GM12878 (cell line): Measurements from ENCODE around the gene ZNF396. TPM values are rescaled to one million over a fixed set of nuclear protein-coding genes. Genes with fewer than 3 reads are reported as not detected.

Experiments used
- ASH2L ChIP-seq: fragments of 300-600, 200-600 bp; sonication (generic); IDR thresholded peaks from 2 replicates; pipeline ENCODE4 v1.6.1; 2017; ENCODE audit warnings: low read depth, mild to moderate bottlenecking, borderline replicate concordance
- CHD2 ChIP-seq: IDR thresholded peaks from 2 replicates; pipeline ENCODE4 v1.6.1; 2011; ENCODE audit warnings: low read depth, low read length, improper control_type of control experiment, borderline replicate concordance
- CHD4 ChIP-seq: fragments of 200-600 bp; sonication (generic); IDR thresholded peaks from 2 replicates; pipeline ENCODE4 v1.6.1; 2016; ENCODE audit warnings: mild to moderate bottlenecking
- IKZF2 ChIP-seq, 2 experiments: fragments of 450-650 bp; IDR thresholded peaks; 2 replicates each; pipeline ENCODE4 v1.6.1; 2017; ENCODE audit warnings: mild to moderate bottlenecking in 2 of 2, moderate library complexity in 2 of 2
- JUNB ChIP-seq: IDR thresholded peaks from 2 replicates; pipeline ENCODE4 v1.6.1; 2016; ENCODE audit warnings: antibody characterized with exemption, mild to moderate bottlenecking
- LARP7 ChIP-seq: fragments of 450-650 bp; IDR thresholded peaks from 2 replicates; pipeline ENCODE4 v1.6.1; 2017; ENCODE audit warnings: mild to moderate bottlenecking
- MTA2 ChIP-seq: fragments of 450-650 bp; IDR thresholded peaks from 2 replicates; pipeline ENCODE4 v1.6.1; 2016; ENCODE audit warnings: low read depth, mild to moderate bottlenecking, moderate library complexity
- NFIC ChIP-seq: IDR thresholded peaks from 2 replicates; pipeline ENCODE4 v1.6.1; 2012; ENCODE audit warnings: low read depth, mild to moderate bottlenecking, inconsistent platforms, low read length, moderate library complexity
- NR2C2 ChIP-seq: IDR thresholded peaks from 2 replicates; pipeline ENCODE4 v1.6.1; 2011; ENCODE audit warnings: borderline replicate concordance, low read depth; ENCODE audit not compliant: control insufficient read depth, insufficient read length
- NR2F1 ChIP-seq: fragments of 450-650 bp; conservative IDR thresholded peaks from 2 replicates; pipeline ENCODE4 v1.6.1; 2017; ENCODE audit warnings: mild to moderate bottlenecking
- SKIL ChIP-seq: fragments of 450-650 bp; IDR thresholded peaks from 2 replicates; pipeline ENCODE4 v1.6.1; 2017; ENCODE audit warnings: mild to moderate bottlenecking, low read depth, inconsistent platforms; ENCODE audit not compliant: poor library complexity, severe bottlenecking
- SREBF1 ChIP-seq: IDR thresholded peaks from 2 replicates; pipeline ENCODE4 v1.6.1; 2012; ENCODE audit warnings: mild to moderate bottlenecking, low read length
- YBX1 ChIP-seq: fragments of 450-650 bp; IDR thresholded peaks from 2 replicates; pipeline ENCODE4 v1.6.1; 2016; ENCODE audit warnings: antibody characterized with exemption
- ZBED1 ChIP-seq: IDR thresholded peaks from 2 replicates; pipeline ENCODE4 v1.6.1; 2016; ENCODE audit warnings: borderline replicate concordance
- ZNF207 ChIP-seq: fragments of 450-650 bp; IDR thresholded peaks from 2 replicates; pipeline ENCODE4 v1.6.1; 2014; ENCODE audit warnings: antibody characterized with exemption, mild to moderate bottlenecking, borderline replicate concordance
- ZNF687 ChIP-seq: fragments of 450-650 bp; IDR thresholded peaks from 2 replicates; pipeline ENCODE4 v1.6.1; 2017; ENCODE audit warnings: mild to moderate bottlenecking, moderate library complexity
- polyA plus RNA-seq, 11 experiments: library from polyadenylated mRNA; depleted of rRNA in 4 of 11; unstranded in 6 of 11; stranded (reverse) in 5 of 11; fragments of >200 nt; fragmentation: Nextera tagmentation in 4 of 11; fragmentation: Illumina TruSeq in 1 of 11; extraction: Ambion mirVana in 4 of 11; extraction: Trizol in 1 of 11; gene quantifications; 1 replicate in 1 of 11; 2 replicates in 10 of 11; pipeline versions ENCODE4 v1.2.1 to v1.2.3, GENCODE V29; 2011 to 2016; ENCODE audit warnings: inconsistent platforms in 2 of 11, missing spikeins in 2 of 11, low read depth in 1 of 11
- total RNA-seq, 4 experiments: library from RNA; depleted of rRNA in 3 of 4; stranded (reverse); fragments of >200 nt in 3 of 4; fragmentation: Illumina TruSeq in 1 of 4; extraction: Trizol in 1 of 4; gene quantifications; 2 replicates each; pipeline versions ENCODE4 v1.2.1 to v1.2.3, GENCODE V29; 2013 to 2021
- TF ChIP-seq, protein P1 (sequence below): IDR thresholded peaks from 2 replicates; pipeline ENCODE4 v1.6.1; 2012; ENCODE audit warnings: mild to moderate bottlenecking, low read depth, low read length
- TF ChIP-seq, protein P2 (sequence below): IDR thresholded peaks from 2 replicates; pipeline ENCODE4 v1.6.1; 2011; ENCODE audit warnings: mild to moderate bottlenecking, low read depth, low read length, moderate library complexity; ENCODE audit not compliant: insufficient replicate concordance

Gene ZNF396
- total and polyA plus RNA-seq, 10 of the 15 experiments (the other 5 are each of a cell fraction or from before 2014, with no cell fraction given), result 0.14 to 0.79 (median 0.47) TPM

DNA sequence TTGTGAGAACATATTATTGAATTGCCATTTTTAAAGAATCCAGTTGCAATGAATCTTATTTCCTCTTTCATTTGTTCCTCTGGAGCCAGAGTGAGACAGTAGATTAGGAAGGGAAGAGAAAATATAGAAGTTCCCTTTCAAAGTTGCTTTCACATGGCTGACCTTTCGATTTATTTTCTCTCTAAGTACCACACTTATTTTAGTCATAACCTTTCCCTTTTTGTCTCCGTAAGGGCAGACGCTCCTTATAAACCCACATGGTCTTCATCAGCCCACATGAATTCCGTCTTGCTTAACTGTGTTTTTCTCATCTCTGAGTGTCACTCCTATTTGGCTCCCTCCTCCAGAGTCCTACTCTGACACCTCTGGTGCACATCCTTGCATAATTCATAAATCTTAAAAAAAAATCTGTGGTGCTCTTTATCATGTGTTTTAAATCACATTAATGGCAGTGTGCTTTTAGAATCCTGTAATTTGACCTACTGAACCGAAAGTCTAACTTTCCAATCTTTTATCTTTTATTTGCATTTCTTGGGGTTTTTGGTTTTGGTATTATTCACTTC lies 38.5 kb upstream of the ZNF396 start (continued):
- TF ChIP-seq ZNF687 (no peak), IKZF2 (IDR thresholded peaks at IDR 0.05) (peak in 1 of 2 experiments; percentile 35; a peak in 1 of 4 replicates), ZNF207 (no peak), JUNB (0 out of 2 replicates have a peak, but pooled peaks have one; percentile 46), ASH2L (no peak), LARP7 (no peak), CHD4 (no peak), NR2C2 (no peak), CHD2 (no peak), SKIL (peak; percentile 43), NFIC (peak; percentile 80), ZBED1 (no peak), SREBF1 (no peak), MTA2 (peak; percentile 20; the same call in 1 of the 2 replicates), NR2F1 (peak; percentile 76), YBX1 (no peak)
- TF ChIP-seq, protein P1, sequence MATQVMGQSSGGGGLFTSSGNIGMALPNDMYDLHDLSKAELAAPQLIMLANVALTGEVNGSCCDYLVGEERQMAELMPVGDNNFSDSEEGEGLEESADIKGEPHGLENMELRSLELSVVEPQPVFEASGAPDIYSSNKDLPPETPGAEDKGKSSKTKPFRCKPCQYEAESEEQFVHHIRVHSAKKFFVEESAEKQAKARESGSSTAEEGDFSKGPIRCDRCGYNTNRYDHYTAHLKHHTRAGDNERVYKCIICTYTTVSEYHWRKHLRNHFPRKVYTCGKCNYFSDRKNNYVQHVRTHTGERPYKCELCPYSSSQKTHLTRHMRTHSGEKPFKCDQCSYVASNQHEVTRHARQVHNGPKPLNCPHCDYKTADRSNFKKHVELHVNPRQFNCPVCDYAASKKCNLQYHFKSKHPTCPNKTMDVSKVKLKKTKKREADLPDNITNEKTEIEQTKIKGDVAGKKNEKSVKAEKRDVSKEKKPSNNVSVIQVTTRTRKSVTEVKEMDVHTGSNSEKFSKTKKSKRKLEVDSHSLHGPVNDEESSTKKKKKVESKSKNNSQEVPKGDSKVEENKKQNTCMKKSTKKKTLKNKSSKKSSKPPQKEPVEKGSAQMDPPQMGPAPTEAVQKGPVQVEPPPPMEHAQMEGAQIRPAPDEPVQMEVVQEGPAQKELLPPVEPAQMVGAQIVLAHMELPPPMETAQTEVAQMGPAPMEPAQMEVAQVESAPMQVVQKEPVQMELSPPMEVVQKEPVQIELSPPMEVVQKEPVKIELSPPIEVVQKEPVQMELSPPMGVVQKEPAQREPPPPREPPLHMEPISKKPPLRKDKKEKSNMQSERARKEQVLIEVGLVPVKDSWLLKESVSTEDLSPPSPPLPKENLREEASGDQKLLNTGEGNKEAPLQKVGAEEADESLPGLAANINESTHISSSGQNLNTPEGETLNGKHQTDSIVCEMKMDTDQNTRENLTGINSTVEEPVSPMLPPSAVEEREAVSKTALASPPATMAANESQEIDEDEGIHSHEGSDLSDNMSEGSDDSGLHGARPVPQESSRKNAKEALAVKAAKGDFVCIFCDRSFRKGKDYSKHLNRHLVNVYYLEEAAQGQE, result no peak
- TF ChIP-seq, protein P2, sequence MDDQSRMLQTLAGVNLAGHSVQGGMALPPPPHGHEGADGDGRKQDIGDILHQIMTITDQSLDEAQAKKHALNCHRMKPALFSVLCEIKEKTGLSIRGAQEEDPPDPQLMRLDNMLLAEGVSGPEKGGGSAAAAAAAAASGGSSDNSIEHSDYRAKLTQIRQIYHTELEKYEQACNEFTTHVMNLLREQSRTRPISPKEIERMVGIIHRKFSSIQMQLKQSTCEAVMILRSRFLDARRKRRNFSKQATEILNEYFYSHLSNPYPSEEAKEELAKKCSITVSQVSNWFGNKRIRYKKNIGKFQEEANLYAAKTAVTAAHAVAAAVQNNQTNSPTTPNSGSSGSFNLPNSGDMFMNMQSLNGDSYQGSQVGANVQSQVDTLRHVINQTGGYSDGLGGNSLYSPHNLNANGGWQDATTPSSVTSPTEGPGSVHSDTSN, result no peak
